GM12878 (cell line): ENCODE data around the gene NPSR1. TPM values are rescaled to one million over a fixed set of nuclear protein-coding genes. Genes with fewer than 3 reads are reported as not detected.

Experiments
- ATAC-seq: fragments of 200-7000 bp; cut with Tn5 transposase; 3 replicates; pipeline ENCODE4 v1.9.1; 2020; ENCODE audit warnings: mild to moderate bottlenecking, moderate library complexity
- BruUV-seq: library from RNA; stranded (reverse); fragments of 400-500 nt; replicated peaks from 2 replicates; lab custom pipeline; 2021; lab: Mats Ljungman, UMichigan
- CTCF ChIA-PET: fragments of 300-600 bp; sonication (Branson Sonifier 250); formaldehyde crosslinking; extraction: SDS; loops from one replicate; lab custom pipeline; 2021; ENCODE audit warnings: inconsistent platforms; lab: Yijun Ruan, JAX
- POLR2A ChIA-PET: fragments of 350-600 bp; formaldehyde crosslinking; extraction: SDS; loops from one replicate; lab custom pipeline; 2021; ENCODE audit warnings: inconsistent platforms; lab: Charles Lee
- RAD21 ChIA-PET: fragments of 300-600 bp; sonication (Branson Sonifier 250); formaldehyde crosslinking; loops from one replicate; lab custom pipeline; 2023; ENCODE audit warnings: antibody characterized with exemption; ENCODE audit not compliant: unreplicated experiment; lab: Charles Lee
- SMC1A ChIA-PET: fragments of 300-600 bp; sonication (Branson Sonifier 250); formaldehyde crosslinking; loops from one replicate; lab custom pipeline; 2023; ENCODE audit not compliant: unreplicated experiment, uncharacterized antibody; lab: Charles Lee
- DNase-seq: peaks from one replicate; pipeline ENCODE4 v3.0.0-alpha.2; 2011; ENCODE audit warnings: low read depth, low spot score
- FAIRE-seq: peaks from 3 replicates; lab custom pipeline; 2011; peaks lifted over from hg19 to GRCh38; lab: Jason Lieb, UNC
- H2AFZ ChIP-seq: 2 replicates; pipeline ENCODE4 v1.6.0; 2011; ENCODE audit warnings: low read depth, low read length, control low read depth; ENCODE audit not compliant: control insufficient read depth
- H3K27ac ChIP-seq: 2 replicates; pipeline ENCODE4 v1.5.1; 2011; ENCODE audit warnings: control low read depth; ENCODE audit not compliant: control insufficient read depth, insufficient read depth
- H3K27me3 ChIP-seq, 2 experiments: replicated peaks in 1 of 2; 2 replicates each; pipeline versions ENCODE4 v1.6.0 to v1.6.1; 2011; ENCODE audit warnings: low read length in 1 of 2; ENCODE audit not compliant: control insufficient read depth in 2 of 2, insufficient read depth in 2 of 2
- H3K36me3 ChIP-seq, 2 experiments: 2 replicates each; pipeline ENCODE4 v1.5.1; 2011; ENCODE audit warnings: low read length in 1 of 2; ENCODE audit not compliant: control insufficient read depth in 2 of 2, insufficient read depth in 2 of 2
- H3K4me1 ChIP-seq: 2 replicates; pipeline ENCODE4 v1.6.1; 2011; ENCODE audit warnings: mild to moderate bottlenecking, low read length, moderate library complexity, mixed read lengths; ENCODE audit not compliant: control insufficient read depth, insufficient read depth
- H3K4me2 ChIP-seq: 2 replicates; pipeline ENCODE4 v1.6.0; 2011; ENCODE audit warnings: control low read depth; ENCODE audit not compliant: control insufficient read depth, insufficient read depth
- H3K4me3 ChIP-seq: fragments of 200-600 bp; sonication (generic); 2 replicates; pipeline ENCODE4 v1.5.1; 2016
- H3K79me2 ChIP-seq: 2 replicates; pipeline ENCODE4 v1.6.0; 2011; ENCODE audit warnings: low read length; ENCODE audit not compliant: control insufficient read depth, insufficient read depth
- H3K9ac ChIP-seq: 2 replicates; pipeline ENCODE4 v1.8.0; 2011; ENCODE audit warnings: low read length, control low read depth, mixed read lengths; ENCODE audit not compliant: control insufficient read depth, insufficient read depth
- H3K9me3 ChIP-seq: replicated peaks from 3 replicates; pipeline ENCODE4 v1.5.1; 2011; ENCODE audit warnings: mild to moderate bottlenecking, low read length; ENCODE audit not compliant: control insufficient read depth, insufficient read depth
- H4K20me1 ChIP-seq: 2 replicates; pipeline ENCODE4 v1.6.0; 2011; ENCODE audit not compliant: control insufficient read depth, insufficient read depth
- ASH2L ChIP-seq: fragments of 300-600, 200-600 bp; sonication (generic); IDR thresholded peaks from 2 replicates; pipeline ENCODE4 v1.6.1; 2017; ENCODE audit warnings: low read depth, mild to moderate bottlenecking, borderline replicate concordance
- CHD2 ChIP-seq: IDR thresholded peaks from 2 replicates; pipeline ENCODE4 v1.6.1; 2011; ENCODE audit warnings: low read depth, low read length, improper control_type of control experiment, borderline replicate concordance
- DPF2 ChIP-seq: fragments of 450-650 bp; IDR thresholded peaks from 2 replicates; pipeline ENCODE4 v1.6.1; 2017; ENCODE audit warnings: mild to moderate bottlenecking
- FOXK2 ChIP-seq: fragments of 450-650 bp; IDR thresholded peaks from 2 replicates; pipeline ENCODE4 v1.6.1; 2017; ENCODE audit warnings: mild to moderate bottlenecking, moderate library complexity
- HSF1 ChIP-seq: fragments of 150-350 bp; IDR thresholded peaks from 2 replicates; pipeline ENCODE4 v1.6.1; 2014; ENCODE audit warnings: mild to moderate bottlenecking, low read depth, low read length
- MTA2 ChIP-seq: fragments of 450-650 bp; IDR thresholded peaks from 2 replicates; pipeline ENCODE4 v1.6.1; 2016; ENCODE audit warnings: low read depth, mild to moderate bottlenecking, moderate library complexity
- PRDM15 ChIP-seq: fragments of 450-650 bp; formaldehyde crosslinking; IDR thresholded peaks from 2 replicates; pipeline ENCODE4 v1.4.0; 2020; ENCODE audit warnings: mild to moderate bottlenecking, moderate library complexity
- RAD21 ChIP-seq: IDR thresholded peaks from 2 replicates; pipeline ENCODE4 v1.6.1; 2011; ENCODE audit warnings: mild to moderate bottlenecking, low read depth, low read length, moderate library complexity; ENCODE audit not compliant: insufficient read depth
- RELB ChIP-seq: fragments of 450-650 bp; IDR thresholded peaks from 2 replicates; pipeline ENCODE4 v1.6.1; 2017; ENCODE audit warnings: low read depth, mild to moderate bottlenecking, moderate library complexity
- SMC3 ChIP-seq: IDR thresholded peaks from 2 replicates; pipeline ENCODE4 v1.6.1; 2011; ENCODE audit warnings: low read length, improper control_type of control experiment, borderline replicate concordance
- TARDBP ChIP-seq: IDR thresholded peaks from 2 replicates; pipeline ENCODE4 v1.6.1; 2016; ENCODE audit warnings: borderline replicate concordance
- TCF3 ChIP-seq: IDR thresholded peaks from 2 replicates; pipeline ENCODE4 v1.6.1; 2012; ENCODE audit warnings: low read depth, mild to moderate bottlenecking, low read length, borderline replicate concordance; ENCODE audit not compliant: insufficient read depth
- WRNIP1 ChIP-seq: IDR thresholded peaks from 2 replicates; pipeline ENCODE4 v1.6.1; 2011; ENCODE audit warnings: low read depth, low read length, improper control_type of control experiment, borderline replicate concordance
- WGBS: methylation state at CpG from one replicate; pipeline ENCODE4 v1.1.6; 2016; ENCODE audit warnings: low lambda C conversion rate; ENCODE audit not compliant: insufficient replicate concordance, insufficient coverage; ENCODE audit errors: missing lambda C conversion rate; 5-methylcytosine and 5-hydroxymethylcytosine counted together
- in situ Hi-C: fragments of 300-500 bp; cut with MboI; formaldehyde crosslinking; loops from 9 replicates; pipeline ENCODE4 v1.14.3; 2018; ENCODE audit warnings: mixed read lengths
- intact Hi-C: fragments of 100-400 bp; cut with micrococcal nuclease; formaldehyde crosslinking; loops from one replicate; pipeline ENCODE4 v1.14.2; 2022; ENCODE audit not compliant: unreplicated experiment
- polyA plus RNA-seq, 11 experiments: library from polyadenylated mRNA; depleted of rRNA in 4 of 11; unstranded in 6 of 11; stranded (reverse) in 5 of 11; fragments of >200 nt; fragmentation: Nextera tagmentation in 4 of 11; fragmentation: Illumina TruSeq in 1 of 11; extraction: Ambion mirVana in 4 of 11; extraction: Trizol in 1 of 11; gene quantifications; 1 replicate in 1 of 11; 2 replicates in 10 of 11; pipeline versions ENCODE4 v1.2.1 to v1.2.3, GENCODE V29; 2011 to 2016; ENCODE audit warnings: inconsistent platforms in 2 of 11, missing spikeins in 2 of 11, low read depth in 1 of 11
- total RNA-seq, 4 experiments: library from RNA; depleted of rRNA in 3 of 4; stranded (reverse); fragments of >200 nt in 3 of 4; fragmentation: Illumina TruSeq in 1 of 4; extraction: Trizol in 1 of 4; gene quantifications; 2 replicates each; pipeline versions ENCODE4 v1.2.1 to v1.2.3, GENCODE V29; 2013 to 2021

The NPSR1 gene
- total and polyA plus RNA-seq, 10 of the 15 experiments (the other 5 are each of a cell fraction or from before 2014, with no cell fraction given): 0.20 TPM; not detected in 9

- TF ChIP-seq RELB (no peak), ASH2L (no peak), MTA2 (no peak)
Observed at GRCh38 chr7:34673066-34673465, 15.0 kb downstream of the NPSR1 start (continued).

- no peak overlapping the region for H3K27ac ChIP-seq
- ChIA-PET RAD21 (interaction anchor here (0.7 to 4.5 kb wide), 13 partner anchors 59 to 360 kb away, joined by 3 to 37 read pairs (median 5); partner anchors contain the start of gene DPY19L1), CTCF (interaction anchor here (0.5 to 4.6 kb wide), 42 partner anchors 9 to 361 kb away, joined by 3 to 38 read pairs (median 4); partner anchors contain the start of gene DPY19L1), POLR2A (no interaction called here), SMC1A (interaction anchor here (0.7 to 4.8 kb wide), 23 partner anchors 9 to 359 kb away, joined by 3 to 34 read pairs (median 7); no protein-coding TSS in a partner anchor)
- intact Hi-C loops (loop anchor here (1.0 to 10.0 kb wide), 6 partner anchors 57 to 859 kb away; no protein-coding TSS in a partner anchor), in situ Hi-C loops (no loop called here)
- H3K4me3 ChIP-seq: no peak overlapping the region
- H4K20me1 ChIP-seq: no peaks in the 10 kb centered on the region; the same call in 1 of the 2 replicates
- H3K27me3 ChIP-seq: no peaks in the 10 kb centered on the region
- H3K4me1 ChIP-seq: no peaks in the 10 kb centered on the region
- DNase-seq (peak; percentile 9), ATAC-seq (peak; percentile 94), FAIRE-seq (peak; percentile 52)
- BruUV-seq: no TSS peak
- H3K36me3 ChIP-seq: no peaks in the 10 kb centered on the region
- H3K9ac ChIP-seq: no peak overlapping the region
- WGBS: 15% methylated on average over 2 of the region's 2 CpGs
- H2AFZ ChIP-seq: no peak overlapping the region
- no peaks in the 10 kb centered on the region for H3K9me3 ChIP-seq
- H3K79me2 ChIP-seq: no peaks in the 10 kb centered on the region
- H3K4me2 ChIP-seq: no peak overlapping the region
- TF ChIP-seq PRDM15 (CRISPR knock-in tag) (no peak), MTA2 (peak; percentile 25; the same call in 1 of the 2 replicates), DPF2 (no peak), RAD21 (peak; percentile 55), CHD2 (no peak), TARDBP (no peak), SMC3 (peak; percentile 53; the same call in 1 of the 2 replicates), TCF3 (no peak), WRNIP1 (no peak), HSF1 (no peak), FOXK2 (no peak)
Observed at GRCh38 chr7:34675749-34676374, 17.8 kb downstream of the NPSR1 start.
